HepG2 (cell line): ENCODE measurements around the gene MCF2L. TPM values are rescaled to one million over a fixed set of nuclear protein-coding genes. Genes with fewer than 3 reads are reported as not detected.
A peak's percentile ranks its signal among the peaks of the same experiment; 100 is the strongest.

ENCODE experiments used
- AGO1 ChIP-seq: fragments of 200-400 bp; formaldehyde crosslinking; IDR thresholded peaks from 2 replicates; pipeline ENCODE4 v1.6.1; 2017; ENCODE audit warnings: mild to moderate bottlenecking, low read depth, low read length, moderate library complexity; ENCODE audit not compliant: poor library complexity, severe bottlenecking
- AGO2 ChIP-seq: fragments of 200-400 bp; formaldehyde crosslinking; optimal IDR thresholded peaks from 2 replicates; pipeline ENCODE3; 2017; ENCODE audit warnings: mild to moderate bottlenecking, low read depth, low read length, moderate library complexity
- CEBPB ChIP-seq: IDR thresholded peaks from 2 replicates; pipeline ENCODE4 v1.6.1; 2011; ENCODE audit warnings: low read depth, low read length, improper control_type of control experiment, borderline replicate concordance
- CENPT ChIP-seq: sonication (generic); formaldehyde crosslinking; IDR thresholded peaks from 2 replicates; pipeline ENCODE4 v1.8.0; 2022; ENCODE audit warnings: low read depth, mild to moderate bottlenecking, moderate library complexity, missing genetic modification reagents
- FIP1L1 ChIP-seq: fragments of 200-400 bp; formaldehyde crosslinking; IDR thresholded peaks from 2 replicates; pipeline ENCODE4 v1.6.1; 2018; ENCODE audit warnings: low read depth, mild to moderate bottlenecking, low read length, moderate library complexity, borderline replicate concordance; ENCODE audit not compliant: insufficient read depth
- FOXJ3 ChIP-seq: sonication (generic); formaldehyde crosslinking; IDR thresholded peaks from 2 replicates; pipeline ENCODE4 v1.4.0; 2020; ENCODE audit warnings: missing genetic modification reagents, mild to moderate bottlenecking, borderline replicate concordance
- FOXM1 ChIP-seq: sonication (generic); formaldehyde crosslinking; IDR thresholded peaks from 2 replicates; pipeline ENCODE4 v1.5.0; 2020; ENCODE audit warnings: missing genetic modification reagents
- HOXD1 ChIP-seq: sonication (generic); formaldehyde crosslinking; IDR thresholded peaks from 2 replicates; pipeline ENCODE4 v1.5.0; 2020; ENCODE audit warnings: missing genetic modification reagents
- IRF2 ChIP-seq: IDR thresholded peaks from 2 replicates; pipeline ENCODE4 v1.6.1; 2018; ENCODE audit warnings: missing genetic modification reagents, missing compliant biosample characterization
- KAT7 ChIP-seq: IDR thresholded peaks from 2 replicates; pipeline ENCODE4 v1.6.1; 2018; ENCODE audit warnings: borderline replicate concordance, missing compliant biosample characterization
- NCOA5 ChIP-seq: sonication (generic); formaldehyde crosslinking; IDR thresholded peaks from 2 replicates; pipeline ENCODE4 v1.4.0; 2020; ENCODE audit warnings: missing genetic modification reagents
- SCMH1 ChIP-seq: sonication (generic); formaldehyde crosslinking; IDR thresholded peaks from 2 replicates; pipeline ENCODE4 v1.9.0; 2021; ENCODE audit warnings: missing genetic modification reagents, mild to moderate bottlenecking, borderline replicate concordance
- YEATS2 ChIP-seq: sonication (generic); formaldehyde crosslinking; IDR thresholded peaks from 2 replicates; pipeline ENCODE4 v1.4.0; 2020; ENCODE audit warnings: missing genetic modification reagents, borderline replicate concordance
- ZBTB38 ChIP-seq: sonication (generic); formaldehyde crosslinking; IDR thresholded peaks from 2 replicates; pipeline ENCODE4 v1.5.1; 2020; ENCODE audit warnings: mild to moderate bottlenecking, missing genetic modification reagents
- ZNF24 ChIP-seq: fragments of 450-650 bp; IDR thresholded peaks from 2 replicates; pipeline ENCODE4 v1.6.1; 2017; ENCODE audit warnings: antibody characterized with exemption, mild to moderate bottlenecking
- ZNF317 ChIP-seq: sonication (generic); formaldehyde crosslinking; IDR thresholded peaks from 2 replicates; pipeline ENCODE4 v1.5.0; 2020; ENCODE audit warnings: mild to moderate bottlenecking, missing genetic modification reagents
- ZNF570 ChIP-seq: sonication (generic); formaldehyde crosslinking; IDR thresholded peaks from 2 replicates; pipeline ENCODE4 v1.4.0; 2020; ENCODE audit warnings: mild to moderate bottlenecking, missing genetic modification reagents, borderline replicate concordance
- ZNF629 ChIP-seq: sonication (generic); formaldehyde crosslinking; conservative IDR thresholded peaks from 2 replicates; pipeline ENCODE4 v1.5.0; 2020; ENCODE audit warnings: missing genetic modification reagents
- ZNF781 ChIP-seq: sonication (generic); formaldehyde crosslinking; IDR thresholded peaks from 2 replicates; pipeline ENCODE4 v1.5.1; 2020; ENCODE audit warnings: borderline replicate concordance, mild to moderate bottlenecking, missing genetic modification reagents; ENCODE audit errors: not compliant biosample characterization
- polyA plus RNA-seq, 8 experiments: library from polyadenylated mRNA; depleted of rRNA in 3 of 8; stranded (reverse) in 7 of 8; unstranded in 1 of 8; fragments of >200 nt; fragmentation: Illumina TruSeq in 4 of 8; extraction: Trizol in 4 of 8; gene quantifications; 2 replicates each; pipeline versions ENCODE4 v1.2.1 to v1.2.3, GENCODE V29; 2011 to 2016; ENCODE audit warnings: low read depth in 4 of 8, missing spikeins in 1 of 8, mixed read lengths in 1 of 8; ENCODE audit not compliant: insufficient read depth in 1 of 8
- total RNA-seq, 5 experiments: library from RNA; depleted of rRNA; stranded (reverse); fragments of >200 nt; fragmentation: Illumina TruSeq; extraction: Trizol; gene quantifications; 2 replicates each; pipeline ENCODE4 v1.2.3, GENCODE V29; 2016; ENCODE audit warnings: low read depth in 1 of 5
- TF ChIP-seq, protein P1 (sequence below): sonication (generic); formaldehyde crosslinking; IDR thresholded peaks from 2 replicates; pipeline ENCODE4 v1.4.0; 2020; ENCODE audit warnings: mild to moderate bottlenecking, missing genetic modification reagents
- TF ChIP-seq, protein P2 (sequence below): IDR thresholded peaks from 2 replicates; pipeline ENCODE4 v1.6.1; 2016; ENCODE audit warnings: missing compliant biosample characterization, missing genetic modification reagents, borderline replicate concordance
- TF ChIP-seq, protein P3 (sequence below): sonication (generic); formaldehyde crosslinking; IDR thresholded peaks from 2 replicates; pipeline ENCODE4 v1.8.0; 2022; ENCODE audit warnings: low read depth, missing genetic modification reagents
- TF ChIP-seq, protein P4 (sequence below): sonication (generic); formaldehyde crosslinking; IDR thresholded peaks from 2 replicates; pipeline ENCODE4 v1.4.0; 2020; ENCODE audit warnings: mild to moderate bottlenecking, missing genetic modification reagents

MCF2L gene
- total and polyA plus RNA-seq, 2 of the 13 experiments (the other 11 are each of a cell fraction or from before 2014, with no cell fraction given), result 19.4 to 28.4 TPM

DNA sequence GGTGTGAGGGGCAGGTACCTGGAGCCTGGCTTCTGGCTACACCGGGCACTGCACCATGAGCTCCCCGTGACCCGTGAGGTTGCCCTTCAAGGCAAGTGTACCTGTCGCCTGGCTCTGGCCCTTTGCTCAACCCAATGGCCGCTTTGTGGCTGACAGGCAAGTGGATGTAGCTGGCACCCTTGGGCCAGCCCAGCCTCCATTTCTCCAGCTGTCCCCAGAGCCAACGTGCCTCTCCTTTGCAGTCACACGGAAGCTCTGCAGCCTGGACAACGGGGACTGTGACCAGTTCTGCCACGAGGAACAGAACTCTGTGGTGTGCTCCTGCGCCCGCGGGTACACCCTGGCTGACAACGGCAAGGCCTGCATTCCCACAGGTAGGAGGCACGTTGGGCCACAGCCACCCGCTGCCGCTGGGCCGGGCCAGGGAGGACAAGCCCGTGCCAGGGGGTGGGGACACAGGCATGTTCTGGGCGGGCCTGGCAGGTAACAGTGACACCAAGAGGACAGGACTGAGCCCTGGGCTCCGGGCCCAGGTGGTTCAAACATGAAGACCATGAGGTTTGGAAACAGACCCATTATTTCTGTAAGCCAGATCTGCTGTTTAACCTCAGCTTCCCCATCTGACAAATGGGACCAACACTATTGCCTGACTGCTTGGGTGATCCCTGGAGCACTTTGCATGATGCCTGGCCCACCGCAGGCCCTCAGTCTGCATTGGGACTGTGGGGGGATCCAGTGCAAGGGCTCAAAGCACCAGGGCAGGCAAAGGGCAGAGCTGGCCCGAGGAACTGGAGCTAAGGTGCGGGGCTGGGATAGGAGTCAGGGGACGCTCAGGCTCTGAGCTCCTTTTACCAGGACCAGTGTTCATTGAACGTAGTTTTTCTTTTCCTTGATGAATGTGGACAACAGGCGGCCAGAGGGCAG, 171.9 kb downstream of the MCF2L start (continued):
- TF ChIP-seq ZNF781 (no peak), FOXJ3 (no peak), ZBTB38 (CRISPR knock-in tag) (peak; percentile 39; the same call in 1 of the 2 replicates), CENPT (CRISPR knock-in tag) (no peak), YEATS2 (CRISPR knock-in tag) (no peak), CEBPB (no peak), ZNF317 (CRISPR knock-in tag) (no peak), SCMH1 (CRISPR knock-in tag) (no peak), IRF2 (CRISPR knock-in tag) (no peak), FIP1L1 (no peak), KAT7 (CRISPR knock-in tag) (no peak), ZNF629 (CRISPR knock-in tag) (peak; percentile 90), AGO1 (peak; percentile 35), ZNF24 (no peak), HOXD1 (CRISPR knock-in tag) (no peak), AGO2 (peak; percentile 75), FOXM1 (no peak), ZNF570 (CRISPR knock-in tag) (no peak), NCOA5 (CRISPR knock-in tag) (no peak)
- TF ChIP-seq, protein P1, sequence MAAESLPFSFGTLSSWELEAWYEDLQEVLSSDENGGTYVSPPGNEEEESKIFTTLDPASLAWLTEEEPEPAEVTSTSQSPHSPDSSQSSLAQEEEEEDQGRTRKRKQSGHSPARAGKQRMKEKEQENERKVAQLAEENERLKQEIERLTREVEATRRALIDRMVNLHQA, result no peak
- TF ChIP-seq, protein P2, sequence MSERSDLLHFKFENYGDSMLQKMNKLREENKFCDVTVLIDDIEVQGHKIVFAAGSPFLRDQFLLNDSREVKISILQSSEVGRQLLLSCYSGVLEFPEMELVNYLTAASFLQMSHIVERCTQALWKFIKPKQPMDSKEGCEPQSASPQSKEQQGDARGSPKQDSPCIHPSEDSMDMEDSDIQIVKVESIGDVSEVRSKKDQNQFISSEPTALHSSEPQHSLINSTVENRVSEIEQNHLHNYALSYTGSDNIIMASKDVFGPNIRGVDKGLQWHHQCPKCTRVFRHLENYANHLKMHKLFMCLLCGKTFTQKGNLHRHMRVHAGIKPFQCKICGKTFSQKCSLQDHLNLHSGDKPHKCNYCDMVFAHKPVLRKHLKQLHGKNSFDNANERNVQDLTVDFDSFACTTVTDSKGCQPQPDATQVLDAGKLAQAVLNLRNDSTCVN (CRISPR knock-in tag), result no peak
- TF ChIP-seq, protein P3, sequence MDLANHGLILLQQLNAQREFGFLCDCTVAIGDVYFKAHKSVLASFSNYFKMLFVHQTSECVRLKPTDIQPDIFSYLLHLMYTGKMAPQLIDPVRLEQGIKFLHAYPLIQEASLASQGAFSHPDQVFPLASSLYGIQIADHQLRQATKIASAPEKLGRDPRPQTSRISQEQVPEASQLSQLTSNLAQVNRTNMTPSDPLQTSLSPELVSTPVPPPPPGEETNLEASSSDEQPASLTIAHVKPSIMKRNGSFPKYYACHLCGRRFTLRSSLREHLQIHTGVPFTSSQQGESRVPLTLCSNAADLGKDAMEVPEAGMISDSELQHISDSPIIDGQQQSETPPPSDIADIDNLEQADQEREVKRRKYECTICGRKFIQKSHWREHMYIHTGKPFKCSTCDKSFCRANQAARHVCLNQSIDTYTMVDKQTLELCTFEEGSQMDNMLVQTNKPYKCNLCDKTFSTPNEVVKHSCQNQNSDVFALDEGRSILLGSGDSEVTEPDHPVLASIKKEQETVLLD (CRISPR knock-in tag), result no peak
- TF ChIP-seq, protein P4, sequence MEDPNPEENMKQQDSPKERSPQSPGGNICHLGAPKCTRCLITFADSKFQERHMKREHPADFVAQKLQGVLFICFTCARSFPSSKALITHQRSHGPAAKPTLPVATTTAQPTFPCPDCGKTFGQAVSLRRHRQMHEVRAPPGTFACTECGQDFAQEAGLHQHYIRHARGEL (CRISPR knock-in tag), result 0 out of 2 replicates have a peak, but pooled peaks have one; percentile 37
